ENCODE measurements around the gene PRKCE.

Gene PRKCE

DNA sequence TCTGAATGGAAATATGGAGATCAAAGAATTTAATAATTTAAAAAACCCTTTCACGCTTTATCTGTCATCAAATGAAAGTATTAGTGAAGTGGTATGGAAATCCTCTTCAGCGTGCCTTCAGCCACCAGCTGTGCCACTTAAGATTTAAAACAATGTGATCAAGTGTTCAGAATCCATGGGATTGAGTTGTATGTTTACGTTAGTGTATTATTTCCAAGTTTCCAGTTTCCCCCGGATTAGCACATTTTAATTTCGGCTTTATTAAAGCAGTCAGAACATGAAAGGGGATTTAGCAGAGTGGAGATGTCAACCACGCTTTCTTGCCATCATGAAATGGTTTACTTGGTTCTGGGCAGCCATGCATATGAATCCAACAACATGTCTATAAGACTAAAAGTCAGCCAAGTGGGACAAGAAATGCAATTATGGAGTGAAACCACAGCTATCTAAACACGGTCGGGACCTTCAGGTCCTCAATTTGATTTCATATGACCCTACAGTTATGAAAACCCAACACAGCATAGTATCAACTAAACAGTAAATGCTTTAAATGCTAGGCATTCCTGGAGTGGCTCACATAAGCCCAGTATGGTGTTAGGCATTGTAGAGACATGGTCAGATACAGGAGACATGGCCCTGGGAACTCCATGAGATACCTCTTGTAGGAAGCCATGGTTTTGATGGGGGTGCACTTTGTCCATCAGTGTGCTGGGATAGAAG, 420.8 kb downstream of the PRKCE start:
- no peak for DNase-seq

DNA sequence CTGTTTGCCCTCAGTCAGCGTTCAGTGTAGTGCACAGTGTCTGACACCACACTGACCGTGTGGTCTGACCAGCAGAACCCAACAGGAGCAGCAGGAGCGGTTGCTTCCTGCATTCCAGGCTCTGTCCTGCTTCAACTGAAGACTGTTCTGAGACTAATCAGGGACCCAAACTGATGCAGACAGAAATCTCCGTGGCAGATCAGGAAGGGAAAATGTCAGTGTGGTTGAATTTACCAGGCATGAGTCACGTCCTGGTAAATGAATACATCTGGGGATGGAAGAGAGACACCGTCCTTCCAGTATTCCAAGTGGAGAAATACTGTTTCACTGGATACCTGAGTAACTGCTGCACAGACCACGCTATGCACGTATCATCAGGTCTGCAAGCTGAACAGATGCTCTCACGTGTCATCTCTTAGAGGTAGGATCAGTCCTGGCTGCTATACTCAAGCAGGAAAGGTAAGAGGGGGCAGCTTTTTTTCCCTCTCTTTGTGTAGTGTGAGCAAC, 422.1 kb downstream of the PRKCE start:
- no peak for DNase-seq

DNA sequence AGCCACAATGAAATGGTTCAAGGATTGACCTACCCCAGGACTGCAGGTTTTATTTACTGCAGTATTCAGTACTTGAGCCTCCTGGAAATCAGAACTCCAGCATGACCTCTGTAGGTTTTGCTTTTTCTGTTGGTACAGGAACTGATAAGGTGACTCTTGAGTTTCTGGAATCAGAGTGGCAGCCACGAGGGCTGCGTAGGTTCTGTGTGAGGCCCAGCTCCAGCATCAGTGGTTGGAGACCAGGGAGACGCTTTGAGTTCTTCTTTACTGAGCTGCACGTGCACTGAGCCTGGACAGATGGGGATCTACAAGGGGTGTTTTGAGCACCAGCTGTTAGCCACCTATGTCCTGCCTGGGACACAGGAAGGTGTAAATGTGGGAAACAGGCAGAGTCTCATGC, 423.0 kb downstream of the PRKCE start:
- no peak for DNase-seq

DNA sequence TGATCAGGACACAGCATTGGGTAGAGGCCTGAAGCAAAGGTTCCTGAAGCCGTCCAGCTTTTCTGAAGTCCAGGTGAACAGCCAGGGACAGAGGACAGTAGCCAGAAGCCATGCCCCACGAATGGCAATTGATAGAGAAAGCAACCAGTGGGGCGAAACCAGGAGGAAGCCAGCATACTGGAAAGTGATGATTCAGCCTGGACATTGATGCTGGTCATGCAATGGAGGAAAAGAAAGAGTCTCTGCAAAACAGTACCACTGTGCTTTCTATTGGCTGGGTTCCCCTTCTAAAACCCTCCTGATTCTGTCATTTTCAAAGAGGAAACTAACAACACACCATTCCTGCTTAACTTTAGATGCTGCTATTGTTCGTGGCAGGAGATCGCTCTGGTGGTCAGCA, 424.4 kb downstream of the PRKCE start:
- DNase-seq = no peak

DNA sequence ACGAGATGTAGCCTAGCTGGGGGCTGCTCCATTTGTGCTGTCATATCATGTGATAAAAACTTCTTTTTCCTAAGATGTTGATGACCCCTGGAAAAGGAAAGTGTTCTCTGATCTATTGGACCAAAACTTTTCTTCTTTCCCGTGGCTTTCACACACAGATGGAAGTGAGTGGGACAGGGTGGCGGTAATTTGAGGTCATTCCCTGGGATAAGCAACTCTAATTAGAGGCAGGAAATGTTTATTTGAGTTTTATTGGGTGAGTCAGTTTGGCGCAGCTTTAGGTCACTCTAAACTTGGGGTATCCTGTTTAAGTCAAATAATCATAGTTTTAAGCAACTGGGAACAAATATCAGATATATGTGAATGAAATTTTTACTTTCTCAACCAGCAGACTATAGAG, 424.8 kb downstream of the PRKCE start:
- DNase-seq = no peak

DNA sequence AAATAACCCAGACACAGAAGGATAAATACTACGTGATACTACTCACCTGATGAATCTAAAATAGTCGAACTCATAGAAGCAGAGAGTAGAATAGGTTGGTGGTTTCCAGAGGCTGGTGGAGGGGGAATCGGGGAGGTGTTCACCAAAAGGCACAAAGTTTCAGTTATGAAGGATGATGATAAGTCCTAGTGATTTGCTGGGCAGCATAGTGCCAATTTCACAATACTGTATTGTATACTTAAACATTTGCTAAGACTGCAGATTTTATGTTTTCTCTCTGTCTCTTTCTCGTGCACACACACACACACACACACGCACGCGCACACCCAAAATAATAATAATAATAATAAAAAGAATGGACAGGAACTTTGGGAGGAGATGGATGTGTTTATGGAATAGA, 425.4 kb downstream of the PRKCE start:
- no peak for DNase-seq

DNA sequence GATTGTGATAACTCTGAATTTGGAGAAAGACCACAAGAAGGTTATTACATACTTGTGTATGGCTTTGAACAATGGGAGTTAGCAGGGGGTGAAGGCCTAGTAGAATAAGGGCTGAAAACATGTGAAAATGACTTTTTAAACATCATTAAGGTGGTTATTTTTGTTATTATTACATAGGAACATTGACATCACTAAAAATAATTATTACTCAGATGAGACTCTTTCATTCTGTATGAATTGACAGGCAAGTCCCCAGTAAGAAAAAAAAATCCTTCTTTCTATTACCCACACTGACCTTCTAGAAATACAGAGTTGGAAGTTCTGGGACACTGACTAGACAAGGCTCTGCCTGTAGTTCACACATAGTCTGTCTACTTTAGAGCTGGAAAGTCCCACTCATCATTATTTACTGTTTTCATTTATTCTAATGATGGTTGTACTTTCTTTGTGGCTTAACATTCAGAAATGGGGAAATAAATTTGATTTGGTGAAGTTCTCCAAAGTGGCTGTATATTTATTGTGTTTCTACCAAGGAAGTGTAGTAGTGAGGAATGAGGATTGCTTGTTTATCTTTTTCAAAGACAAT, 426.1 kb downstream of the PRKCE start:
- no peak for DNase-seq

DNA sequence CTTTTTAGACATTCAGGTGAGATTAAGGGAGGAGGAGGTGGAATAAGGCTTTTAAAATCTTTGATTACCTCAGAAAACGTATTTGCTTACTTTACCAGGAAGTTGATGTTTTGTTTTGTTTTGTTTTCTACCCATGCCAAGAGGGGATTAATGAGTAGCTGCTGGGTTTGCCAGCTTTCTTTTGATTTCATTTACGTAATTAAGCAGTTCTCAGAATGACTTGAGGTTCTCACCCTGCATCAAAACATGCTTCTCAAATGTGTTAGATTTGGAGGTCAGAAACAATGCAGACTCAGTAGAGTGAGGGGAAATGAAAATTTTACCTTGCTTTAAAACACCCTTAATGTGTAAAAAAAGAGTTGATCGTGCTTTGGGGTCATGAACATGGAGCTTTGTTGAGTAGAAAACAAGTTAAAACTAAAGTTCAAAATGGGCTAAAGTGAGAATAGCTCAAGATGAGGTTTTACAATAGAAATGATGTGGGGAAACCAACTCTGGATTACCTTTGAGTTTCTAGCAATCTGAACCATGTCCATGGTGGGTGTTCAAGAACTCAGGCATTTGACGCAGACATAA, 428.6 kb downstream of the PRKCE start:
- no peak for DNase-seq

DNA sequence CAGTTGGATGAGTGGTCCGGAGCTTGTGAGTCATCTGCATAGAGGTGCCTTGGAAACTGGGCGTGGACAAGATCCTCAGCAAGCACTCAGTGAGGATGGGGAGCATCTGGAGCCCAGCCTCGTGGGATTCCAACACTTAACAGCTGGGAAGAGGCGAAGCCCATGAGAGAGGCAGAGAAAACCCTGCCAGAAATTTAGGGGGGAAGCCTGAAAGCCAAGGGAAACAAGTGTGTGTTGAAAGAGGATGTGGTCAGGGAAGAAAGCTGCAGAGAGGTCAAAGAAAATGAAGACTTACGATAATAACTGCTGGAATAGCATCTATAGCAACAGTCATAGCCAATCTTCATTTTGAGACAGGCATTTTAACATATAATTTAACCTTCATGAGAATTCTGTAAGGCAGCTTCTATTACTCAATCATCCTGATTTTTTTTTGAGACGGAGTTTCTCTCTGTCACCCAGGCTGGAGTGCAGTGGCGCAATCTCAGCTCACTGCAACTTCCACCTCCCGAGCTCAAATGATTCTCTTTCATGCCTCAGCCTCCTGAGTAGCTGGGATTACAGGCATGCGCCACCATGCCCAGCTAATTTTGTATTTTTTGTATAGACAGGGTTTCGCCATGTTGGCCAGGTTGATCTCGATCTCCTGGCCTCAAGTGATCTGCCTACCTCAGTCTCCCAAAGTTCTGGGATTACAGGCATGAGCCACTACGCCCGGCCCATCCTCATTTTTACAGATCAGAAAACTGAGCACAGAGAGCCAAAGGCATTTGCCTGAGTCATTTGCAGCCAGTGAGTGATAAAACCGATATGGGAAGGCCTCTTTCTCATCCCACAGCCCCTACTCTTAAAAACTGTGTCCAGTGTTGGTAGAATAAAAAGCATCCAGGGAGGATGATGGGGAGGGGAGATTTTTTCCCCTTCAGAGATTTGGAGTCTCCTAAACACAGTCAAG, 431.3 kb downstream of the PRKCE start:
- DNase-seq = no peak

DNA sequence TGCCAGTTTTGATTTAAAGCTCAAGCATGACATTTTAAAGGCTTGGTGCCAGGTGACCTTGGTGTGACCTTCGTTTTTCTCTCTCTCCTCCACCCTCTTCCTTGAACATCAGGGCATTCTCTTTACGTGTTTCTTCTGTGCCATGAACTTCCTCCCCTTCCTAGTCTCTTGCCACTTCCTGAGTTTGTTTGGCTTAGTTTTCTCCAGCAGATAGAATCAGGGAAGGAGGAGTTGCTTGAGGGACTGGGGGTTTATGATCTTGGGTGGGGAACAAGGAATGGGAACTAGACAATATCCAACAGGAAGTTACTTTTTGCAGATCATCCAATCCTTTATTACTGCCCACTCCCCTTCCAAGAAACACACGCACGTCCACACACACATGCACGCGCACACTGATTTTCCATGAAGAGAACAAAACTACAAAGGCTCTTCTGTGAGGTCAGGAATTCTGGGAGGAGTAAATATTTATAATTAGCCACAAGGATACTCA, 435.1 kb downstream of the PRKCE start:
- DNase-seq = no peak

DNA sequence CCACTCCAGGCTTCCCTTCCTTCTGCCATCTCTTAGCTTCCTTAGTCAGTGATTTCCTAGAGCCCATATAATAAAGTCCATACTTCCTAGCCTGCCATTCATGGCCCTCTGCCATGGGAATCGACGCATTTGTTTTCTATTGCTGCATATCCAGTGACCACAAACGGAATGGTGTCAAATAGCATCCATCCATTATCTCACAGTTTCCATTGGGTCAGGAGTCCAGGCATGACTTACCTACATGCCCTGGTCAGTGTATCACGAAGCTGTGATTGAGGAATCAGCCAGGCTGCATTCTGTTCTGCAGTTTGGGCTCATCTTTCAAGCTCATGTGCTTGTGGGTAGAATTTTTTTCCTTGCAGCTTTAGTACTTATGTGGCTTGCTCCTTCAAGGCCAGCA, 436.0 kb downstream of the PRKCE start:
- DNase-seq = no peak

DNA sequence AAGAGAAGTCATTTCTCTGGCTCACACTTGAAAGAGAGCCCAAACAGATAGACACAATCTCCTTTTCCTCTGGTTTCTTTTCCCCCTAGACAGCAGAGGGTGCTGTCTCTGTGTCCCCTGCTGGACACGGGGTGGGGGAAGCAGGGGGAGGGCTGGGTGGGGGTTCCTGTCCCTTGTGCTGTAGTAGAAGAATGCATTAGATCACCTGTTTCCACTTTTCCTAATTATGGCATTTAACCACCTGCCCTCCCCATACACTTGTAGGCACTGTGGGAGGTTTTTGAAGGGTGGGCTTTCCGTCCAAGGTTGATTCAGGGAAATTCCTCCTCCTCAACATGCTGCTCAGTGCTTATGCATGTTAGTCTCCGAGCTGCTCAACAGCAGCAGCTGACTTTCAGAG, 439.5 kb downstream of the PRKCE start:
- DNase-seq = no peak

DNA sequence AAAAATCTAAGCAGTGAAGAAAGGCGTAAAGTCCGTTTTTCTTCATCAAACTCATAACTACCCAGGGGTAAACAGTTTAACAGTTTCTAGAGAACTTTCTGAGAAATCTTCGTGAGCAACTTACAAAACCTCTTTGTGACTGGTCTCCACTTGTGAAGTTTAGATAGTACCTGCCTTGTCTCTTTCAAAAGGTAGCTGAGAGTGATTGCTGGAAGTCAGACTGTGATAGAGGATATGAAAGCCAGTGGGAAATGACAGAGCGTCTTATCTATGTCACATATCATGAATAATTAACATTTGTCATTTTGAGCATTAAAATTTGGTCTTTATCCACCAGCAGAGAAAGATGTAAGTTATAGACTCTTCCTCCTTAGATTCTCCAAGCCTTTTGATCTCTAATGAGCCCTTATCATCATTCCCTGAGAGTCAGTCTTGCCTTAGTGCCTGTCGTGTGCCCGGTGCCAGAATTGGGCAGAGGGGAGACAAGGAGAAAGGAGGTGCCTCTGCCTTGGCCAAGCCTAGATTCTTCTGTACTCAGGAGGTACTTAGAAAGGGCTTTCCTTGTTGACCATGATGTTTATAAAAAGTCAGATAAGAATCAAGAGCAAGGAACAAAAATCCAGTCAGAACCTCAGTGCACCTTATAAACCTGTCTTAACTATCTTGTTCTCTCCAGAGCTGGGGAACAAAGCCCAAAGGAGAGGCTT, 440.6 kb downstream of the PRKCE start:
- DNase-seq = no peak

DNA sequence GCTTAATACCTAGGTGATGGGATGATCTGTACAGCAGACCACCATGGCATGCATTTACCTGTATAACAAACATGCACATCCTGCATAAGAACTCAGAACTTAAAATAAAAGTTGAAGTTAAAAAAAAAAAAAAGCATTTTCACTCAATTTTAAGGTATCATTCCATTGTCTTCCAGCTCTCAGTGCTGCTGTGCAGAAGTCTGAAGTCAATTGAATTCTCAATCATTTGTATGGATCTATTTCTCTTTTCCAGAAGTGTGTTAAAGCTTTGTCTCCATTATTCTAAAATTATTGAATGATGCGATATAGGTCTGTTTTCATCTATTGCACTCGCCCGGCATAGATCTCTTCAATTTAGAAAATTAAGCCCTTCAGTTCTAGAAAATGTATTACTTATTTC, 443.2 kb downstream of the PRKCE start:
- DNase-seq = no peak

DNA sequence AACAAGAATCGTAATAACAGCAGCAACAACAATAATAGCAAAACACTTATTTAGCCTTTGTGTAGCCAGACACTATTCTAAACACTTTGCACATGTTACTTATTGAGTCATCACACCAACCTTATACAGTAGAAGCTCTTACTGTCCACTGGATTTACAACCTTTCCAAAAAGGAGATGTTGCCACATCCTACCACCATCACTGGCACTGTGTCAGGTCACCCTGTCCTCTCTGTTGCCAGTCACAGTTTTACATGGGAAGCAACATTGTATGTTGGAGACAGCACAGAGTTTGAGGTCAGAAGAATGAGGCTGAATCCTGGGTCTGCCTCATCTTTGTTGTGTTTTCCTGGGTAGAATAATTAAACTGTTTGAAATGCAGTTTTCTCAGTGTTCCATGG, 444.4 kb downstream of the PRKCE start:
- DNase-seq = no peak

DNA sequence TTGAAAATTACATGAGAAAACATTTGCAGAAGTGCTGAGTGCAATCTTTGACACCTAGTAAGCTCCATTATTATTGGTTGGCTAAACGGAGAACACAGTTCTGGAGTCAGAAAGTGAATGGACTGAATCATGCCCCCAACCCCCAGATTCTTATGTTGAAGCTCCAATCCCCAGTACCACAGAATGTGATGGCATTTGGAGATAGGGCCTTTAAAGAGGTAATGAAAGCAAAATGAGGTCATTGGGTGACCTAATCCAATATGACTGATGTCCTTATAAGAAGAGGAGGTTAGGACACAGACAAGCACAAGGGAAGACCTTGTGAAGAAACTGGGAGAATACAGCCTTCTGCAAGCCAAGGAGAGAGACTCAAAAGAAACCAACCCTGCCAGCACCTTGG, 444.8 kb downstream of the PRKCE start:
- DNase-seq = no peak

DNA sequence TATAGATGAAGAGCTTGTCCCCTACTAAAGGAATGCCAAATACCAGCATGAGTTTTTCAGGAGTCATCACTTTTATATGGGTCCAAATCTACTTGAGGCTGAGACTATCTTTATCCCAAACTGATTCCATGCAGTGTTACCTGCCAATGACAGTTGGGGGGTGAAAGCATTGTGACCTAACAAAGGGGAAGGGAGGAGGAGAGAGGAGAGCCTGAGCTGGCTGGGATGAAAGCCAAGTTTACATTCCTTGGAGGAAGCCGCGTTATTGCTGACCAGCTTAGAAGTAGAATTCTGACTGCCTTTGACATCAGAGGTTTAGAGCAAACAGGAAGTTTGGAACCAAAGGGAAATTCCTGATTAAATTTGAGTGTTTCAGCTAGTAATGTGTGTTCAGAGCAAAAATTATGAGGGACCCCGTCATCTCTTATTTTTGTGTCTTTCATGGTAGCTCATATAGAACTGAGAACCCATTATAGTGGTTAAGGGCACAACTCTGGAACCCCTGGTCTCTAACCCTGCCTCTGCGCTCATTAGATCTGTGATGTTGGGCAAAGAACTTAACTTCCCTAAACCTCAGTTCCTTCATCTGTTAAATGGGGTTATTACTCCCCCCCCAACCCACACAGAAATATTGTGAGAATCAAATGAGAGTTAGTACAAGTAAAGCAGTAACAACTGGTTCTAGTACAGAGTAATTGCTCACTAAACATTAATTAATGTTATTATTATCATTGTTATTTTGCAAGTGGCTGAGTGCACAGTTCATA, 446.4 kb downstream of the PRKCE start:
- no peak for DNase-seq

DNA sequence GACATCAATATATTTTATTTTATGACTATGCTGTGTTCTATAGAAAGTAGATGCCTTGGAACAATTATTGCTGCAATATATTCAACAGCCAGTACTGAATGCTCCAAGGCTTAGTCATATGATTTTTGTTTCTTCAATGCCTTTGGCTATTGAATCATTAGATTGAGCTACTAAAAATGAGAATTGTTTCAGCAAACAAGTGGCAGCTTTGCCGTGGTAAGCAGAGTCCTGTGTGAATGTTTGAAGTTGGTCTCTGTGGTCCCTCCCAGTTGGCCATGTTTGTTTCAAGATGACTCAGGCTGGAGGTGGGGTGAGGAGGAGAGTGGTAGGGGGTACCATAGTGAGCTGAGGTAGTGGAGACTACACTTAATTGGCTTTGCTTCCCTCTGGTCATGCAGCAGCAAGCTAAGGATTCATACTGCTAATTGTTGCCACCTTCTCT, 447.2 kb downstream of the PRKCE start:
- no peak for DNase-seq

DNA sequence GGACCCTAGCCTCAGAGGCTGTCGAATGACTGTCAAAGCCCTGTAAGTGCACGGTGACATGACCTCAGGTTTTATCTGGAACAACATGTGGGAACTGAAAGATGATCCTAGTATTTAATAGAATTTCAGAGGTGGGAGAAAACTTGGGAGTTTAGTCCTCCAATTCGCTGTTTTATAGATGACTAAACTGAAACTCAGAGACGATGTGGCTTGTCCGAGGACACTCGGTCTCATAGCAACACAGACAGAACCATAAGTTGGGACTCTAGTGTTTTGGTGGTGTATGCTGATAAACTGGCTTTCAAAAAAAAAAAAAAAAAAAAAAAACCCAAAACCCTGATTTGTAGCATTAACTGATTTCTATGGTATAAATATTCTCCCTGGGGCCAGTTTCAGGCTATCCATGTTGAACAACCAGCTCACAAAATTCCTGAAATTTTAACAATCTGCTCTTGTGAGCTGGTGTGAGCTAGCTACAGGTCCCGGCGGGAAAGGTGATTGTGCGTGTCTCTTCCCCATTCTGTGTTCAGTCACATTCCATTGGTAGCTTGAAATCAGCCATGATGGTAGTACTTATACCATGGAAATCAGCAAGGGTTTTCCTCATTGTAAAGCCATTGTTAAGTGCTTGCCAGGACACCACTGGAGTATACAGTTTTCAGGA, 450.2 kb downstream of the PRKCE start:
- no peak for DNase-seq

DNA sequence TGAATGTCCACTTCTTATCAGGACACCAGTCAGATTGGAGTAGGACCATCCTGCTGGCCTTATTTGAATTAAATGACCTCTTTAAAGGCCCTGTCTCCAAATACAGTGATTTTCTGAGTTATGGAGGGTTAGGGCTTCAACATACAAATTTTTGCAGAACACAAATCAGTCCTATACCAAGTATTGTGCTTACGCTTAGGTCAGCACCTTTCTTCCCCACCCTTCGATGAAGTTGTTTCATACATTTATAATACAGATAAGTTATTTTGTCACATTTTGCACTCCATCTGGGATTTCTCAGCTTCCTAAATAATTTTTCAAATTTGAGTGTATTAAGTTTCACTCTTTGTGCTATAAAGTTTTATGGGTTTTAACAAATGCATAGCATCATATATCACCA, 455.2 kb downstream of the PRKCE start:
- DNase-seq = no peak

DNA sequence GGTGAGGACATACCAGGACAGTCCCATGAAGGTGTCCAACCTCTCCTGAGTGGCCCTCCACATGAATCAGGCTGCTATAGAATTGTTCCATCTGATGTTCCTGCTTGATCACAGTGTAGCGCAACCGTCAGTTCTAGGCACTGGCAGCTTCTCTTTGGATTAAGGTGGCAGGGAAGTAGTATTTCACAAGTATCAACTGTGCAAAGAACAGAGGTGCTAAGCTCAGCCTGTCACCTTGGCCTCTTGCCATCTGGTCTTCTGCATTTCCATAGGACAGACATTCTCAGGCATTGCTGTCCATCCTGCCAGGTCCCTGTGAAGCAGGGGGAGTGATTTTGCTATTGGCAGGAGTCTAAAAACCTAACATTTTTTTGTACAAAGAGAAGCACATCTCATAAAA, 463.5 kb downstream of the PRKCE start:
- DNase-seq = no peak

All from stimulated activated CD4-positive, alpha-beta T cell treated with anti-CD3 and anti-CD28 coated beads, Interleukin-4, amount 100 ng/mL, for 4 hours (primary cell).